Ishikawa (cell line): ENCODE results near the gene TUT1.

Experiments
- EP300 ChIP-seq: IDR thresholded peaks from 2 replicates; pipeline ENCODE4 v1.6.1; 2012; ENCODE audit warnings: borderline replicate concordance
- RAD21 ChIP-seq: IDR thresholded peaks from 2 replicates; pipeline ENCODE4 v1.6.1; 2012; ENCODE audit warnings: low read depth
- REST ChIP-seq: IDR thresholded peaks from 2 replicates; pipeline ENCODE4 v1.6.1; 2012; ENCODE audit warnings: low read depth, mild to moderate bottlenecking
- TAF1 ChIP-seq: IDR thresholded peaks from 2 replicates; pipeline ENCODE4 v1.6.1; 2012; ENCODE audit warnings: low read depth, mild to moderate bottlenecking
- TCF12 ChIP-seq: IDR thresholded peaks from 2 replicates; pipeline ENCODE4 v1.6.1; 2012; ENCODE audit warnings: low read depth
- TEAD4 ChIP-seq: IDR thresholded peaks from 2 replicates; pipeline ENCODE4 v1.6.1; 2012
- YY1 ChIP-seq: IDR thresholded peaks from 2 replicates; pipeline ENCODE4 v1.6.1; 2012; ENCODE audit warnings: low read depth
- ZBTB7A ChIP-seq: IDR thresholded peaks from 2 replicates; pipeline ENCODE4 v1.6.1; 2012; ENCODE audit warnings: low read depth
- TF ChIP-seq, protein P1 (sequence below): IDR thresholded peaks from 2 replicates; pipeline ENCODE4 v1.6.1; 2012
- TF ChIP-seq, protein P2 (sequence below): IDR thresholded peaks from 2 replicates; pipeline ENCODE4 v1.6.1; 2012

DNA sequence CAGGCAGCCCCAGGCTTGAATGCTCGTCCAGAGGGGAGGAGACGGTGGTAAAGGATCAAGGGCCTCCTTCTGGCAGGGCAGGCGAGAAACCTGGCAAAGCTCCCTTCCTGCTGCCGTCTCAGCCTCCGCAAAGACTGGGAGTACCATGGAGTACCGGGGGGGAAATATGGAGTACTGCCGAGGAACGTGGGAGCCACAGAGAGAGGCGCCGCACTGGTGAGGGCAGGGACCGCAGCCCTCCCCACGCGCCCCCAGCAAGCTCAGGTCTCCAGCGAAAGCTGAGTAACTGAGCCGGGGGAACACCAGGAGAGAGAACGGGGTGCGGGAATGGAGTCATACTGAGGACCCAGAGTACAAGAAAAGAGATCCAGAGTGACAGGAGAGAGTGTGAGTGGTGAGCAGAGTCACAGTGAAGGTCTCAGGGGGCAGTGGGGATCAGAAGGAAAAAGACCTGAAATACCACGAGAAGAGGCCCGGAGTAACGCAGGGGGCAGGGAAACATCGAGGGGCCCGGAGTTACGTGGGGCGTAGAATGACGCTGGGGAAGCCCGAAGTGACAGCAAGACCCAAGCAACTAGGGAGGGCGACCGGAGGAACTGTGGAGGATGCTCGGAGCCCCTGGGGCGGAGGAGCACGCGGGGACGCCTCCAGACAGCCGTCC is 20.5 kb upstream of the TUT1 start:
- no peak for TF ChIP-seq EP300
- TF ChIP-seq REST, result no peak
- no peak for TF ChIP-seq TEAD4
- TF ChIP-seq, protein P1, sequence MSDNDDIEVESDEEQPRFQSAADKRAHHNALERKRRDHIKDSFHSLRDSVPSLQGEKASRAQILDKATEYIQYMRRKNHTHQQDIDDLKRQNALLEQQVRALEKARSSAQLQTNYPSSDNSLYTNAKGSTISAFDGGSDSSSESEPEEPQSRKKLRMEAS, result peak; percentile 17; the same call in 1 of the 2 replicates
- no peak for TF ChIP-seq TCF12
- TF ChIP-seq RAD21, result no peak
- TF ChIP-seq ZBTB7A, result no peak
- TF ChIP-seq, protein P2, sequence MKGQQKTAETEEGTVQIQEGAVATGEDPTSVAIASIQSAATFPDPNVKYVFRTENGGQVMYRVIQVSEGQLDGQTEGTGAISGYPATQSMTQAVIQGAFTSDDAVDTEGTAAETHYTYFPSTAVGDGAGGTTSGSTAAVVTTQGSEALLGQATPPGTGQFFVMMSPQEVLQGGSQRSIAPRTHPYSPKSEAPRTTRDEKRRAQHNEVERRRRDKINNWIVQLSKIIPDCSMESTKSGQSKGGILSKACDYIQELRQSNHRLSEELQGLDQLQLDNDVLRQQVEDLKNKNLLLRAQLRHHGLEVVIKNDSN, result no peak
- TF ChIP-seq YY1, result no peak
- TF ChIP-seq TAF1, result 0 out of 2 replicates have a peak, but pooled peaks have one; percentile 19
